Prostate gland (tissue), 2 donors: ENCODE measurements around the gene SLC4A1. TPM values are rescaled to one million over a fixed set of nuclear protein-coding genes. Genes with fewer than 3 reads are reported as not detected.

Experiments used
- DNase-seq: peaks from one replicate; pipeline ENCODE4 v3.0.0-alpha.2; 2019; ENCODE audit warnings: low spot score
- H3K27ac ChIP-seq, 2 donors: fragments of 200-600 bp; sonication (generic); 2 replicates each; pipeline ENCODE4 v1.5.1; 2017 to 2019
- H3K27me3 ChIP-seq: fragments of 200-600 bp; sonication (generic); replicated peaks from 2 replicates; pipeline ENCODE4 v1.5.1; 2019; ENCODE audit not compliant: insufficient read depth
- H3K36me3 ChIP-seq, 2 donors: fragments of 200-600 bp; sonication (generic); 1 replicate in 1 of 2; 2 replicates in 1 of 2; pipeline versions ENCODE4 v1.5.1 to v1.8.1; 2017 to 2019
- H3K4me1 ChIP-seq: fragments of 200-600 bp; sonication (generic); replicated peaks from 2 replicates; pipeline ENCODE4 v1.5.1; 2019
- H3K4me3 ChIP-seq, 2 donors: fragments of 200-600 bp; sonication (generic); 2 replicates each; pipeline ENCODE4 v1.5.1; 2017 to 2019
- H3K9me3 ChIP-seq: fragments of 200-600 bp; sonication (generic); 2 replicates; pipeline ENCODE4 v1.5.1; 2017
- CTCF ChIP-seq, 4 experiments: fragments of 200-600 bp in 2 of 4; fragments of 450-650 bp in 2 of 4; sonication (generic) in 2 of 4; IDR thresholded peaks; 1 replicate in 3 of 4; 2 replicates in 1 of 4; pipeline ENCODE4 v1.5.1; 2016 to 2019; ENCODE audit warnings: antibody characterized with exemption in 4 of 4, mild to moderate bottlenecking in 2 of 4, moderate library complexity in 2 of 4
- POLR2A ChIP-seq: fragments of 450-650 bp; IDR thresholded peaks from one replicate; pipeline ENCODE4 v1.6.1; 2016; ENCODE audit warnings: antibody characterized with exemption, mild to moderate bottlenecking
- POLR2AphosphoS5 ChIP-seq: sonication (generic); formaldehyde crosslinking; IDR thresholded peaks from one replicate; pipeline ENCODE4 v1.6.1; 2017; ENCODE audit warnings: antibody characterized with exemption
- WGBS: methylation state at CpG from one replicate; pipeline ENCODE4 v1.1.5; 2018; 5-methylcytosine and 5-hydroxymethylcytosine counted together
- intact Hi-C: fragments of 100-400 bp; cut with DNase I; formaldehyde crosslinking; loops from one replicate; pipeline ENCODE4 v1.14.2; 2022
- total RNA-seq, 2 donors: library from RNA; depleted of rRNA; stranded (reverse); fragments of >200 nt; gene quantifications; one replicate each; pipeline ENCODE4 v1.1.0, GENCODE V29; 2016

SLC4A1 gene
- total RNA-seq, 2 donors from 2014 or later: 0.51 TPM; not detected in 1

- Histone ChIP-seq H3K36me3 (peaks cover 10 to 23% of the 10 kb centered on the region in 2 donors), H3K9me3 (no peaks in the 10 kb centered on the region), H3K27ac (no peak overlapping the region), H3K4me3 (no peak overlapping the region), H3K27me3 (no peaks in the 10 kb centered on the region), H3K4me1 (no peaks in the 10 kb centered on the region)
- 72% methylated on average over 5 of the region's 5 CpGs for WGBS
- no peak for TF ChIP-seq CTCF (IDR thresholded peaks at IDR 0.05)
- no peak for TF ChIP-seq POLR2A
- TF ChIP-seq POLR2AphosphoS5: no peak
- intact Hi-C loops: no loop called here
- DNase-seq: no peak
Measured at GRCh38 chr17:44216694-44217093, 51.2 kb downstream of the SLC4A1 start.

- TF ChIP-seq POLR2AphosphoS5 (no peak), CTCF (IDR thresholded peaks at IDR 0.05) (no peak), POLR2A (no peak)
- intact Hi-C loops: no loop called here
- H3K9me3 ChIP-seq: no peaks in the 10 kb centered on the region
- H3K36me3 ChIP-seq: peaks cover 10 to 23% of the 10 kb centered on the region in 2 donors
- DNase-seq: no peak
- no peaks in the 10 kb centered on the region for H3K27me3 ChIP-seq
- 81% methylated on average over 5 of the region's 5 CpGs for WGBS
- no peaks in the 10 kb centered on the region for H3K4me1 ChIP-seq
- no peak overlapping the region for H3K27ac ChIP-seq
- no peak overlapping the region for H3K4me3 ChIP-seq
Measured at GRCh38 chr17:44216173-44216572, 51.8 kb downstream of the SLC4A1 start.

GRCh38 chr17:44214896-44215295 lies 53.0 kb downstream of the SLC4A1 start:
- WGBS: 90% methylated on average over 6 of the region's 6 CpGs
- Histone ChIP-seq H3K36me3 (peaks cover 10 to 23% of the 10 kb centered on the region in 2 donors), H3K4me3 (no peak overlapping the region), H3K9me3 (no peaks in the 10 kb centered on the region), H3K27me3 (no peaks in the 10 kb centered on the region), H3K4me1 (no peaks in the 10 kb centered on the region), H3K27ac (no peak overlapping the region)
- intact Hi-C loops: loop anchor here (5.0 kb wide), 1 partner anchor 132 kb away; the partner anchor contains the start of gene GRN
- DNase-seq: no peak
- TF ChIP-seq CTCF (IDR thresholded peaks at IDR 0.05) (no peak), POLR2A (no peak), POLR2AphosphoS5 (no peak)

GRCh38 chr17:44214230-44214494 lies 53.8 kb downstream of the SLC4A1 start:
- H3K27ac ChIP-seq: no peak overlapping the region
- no peaks in the 10 kb centered on the region for H3K9me3 ChIP-seq
- H3K4me1 ChIP-seq: no peaks in the 10 kb centered on the region
- intact Hi-C loops: loop anchor here (5.0 kb wide), 1 partner anchor 133 kb away; the partner anchor contains the start of gene GRN
- DNase-seq: no peak
- no peak overlapping the region for H3K4me3 ChIP-seq
- no peak for TF ChIP-seq POLR2AphosphoS5
- TF ChIP-seq CTCF (IDR thresholded peaks at IDR 0.05): no peak
- TF ChIP-seq POLR2A: no peak
- peaks cover 10 to 23% of the 10 kb centered on the region in 2 donors for H3K36me3 ChIP-seq
- 95% methylated on average over 1 of the region's 1 CpG for WGBS
- no peaks in the 10 kb centered on the region for H3K27me3 ChIP-seq

GRCh38 chr17:44213403-44214229 lies 54.3 kb downstream of the SLC4A1 start:
- Histone ChIP-seq H3K27me3 (no peaks in the 10 kb centered on the region), H3K4me3 (no peak overlapping the region), H3K4me1 (no peaks in the 10 kb centered on the region), H3K27ac (no peak overlapping the region), H3K9me3 (no peaks in the 10 kb centered on the region), H3K36me3 (peaks cover 10 to 23% of the 10 kb centered on the region in 2 donors)
- 81% methylated on average over 15 of the region's 15 CpGs for WGBS
- intact Hi-C loops: loop anchor here (5.0 kb wide), 1 partner anchor 134 kb away; the partner anchor contains the start of gene GRN
- DNase-seq: no peak
- TF ChIP-seq CTCF (IDR thresholded peaks at IDR 0.05): no peak
- no peak for TF ChIP-seq POLR2AphosphoS5
- TF ChIP-seq POLR2A: no peak
